CD8-positive, alpha-beta memory T cell (primary cell): ENCODE measurements around the gene LPP. TPM values are rescaled to one million over a fixed set of nuclear protein-coding genes. Genes with fewer than 3 reads are reported as not detected.
A peak's percentile ranks its signal among the peaks of the same experiment; 100 is the strongest.

Experiments used
- CTCF ChIA-PET: fragments of 350-600 bp; sonication (Branson Sonifier 250); formaldehyde crosslinking; loops from one replicate; lab custom pipeline; 2021; ENCODE audit warnings: antibody characterized with exemption; lab: Charles Lee
- POLR2A ChIA-PET: fragments of 350-600 bp; sonication (Branson Sonifier 250); formaldehyde crosslinking; loops from one replicate; lab custom pipeline; 2021; ENCODE audit warnings: antibody characterized with exemption; lab: Charles Lee
- DNase-seq, 5 donors: peaks; one replicate each; pipeline versions ENCODE4 v3.0.0 to v3.0.0-alpha.2; 2020 to 2022; ENCODE audit warnings: mixed read lengths in 1 of 5
- H3K27ac ChIP-seq: one replicate; pipeline ENCODE4 v1.7.0; 2013; ENCODE audit warnings: low read depth, mild to moderate bottlenecking, low read length, moderate library complexity
- H3K27me3 ChIP-seq: 2 replicates; pipeline ENCODE4 v1.7.0; 2013; ENCODE audit warnings: low read length, mild to moderate bottlenecking; ENCODE audit not compliant: insufficient read depth, poor library complexity, severe bottlenecking
- H3K36me3 ChIP-seq: 2 replicates; pipeline ENCODE4 v1.7.0; 2013; ENCODE audit warnings: mild to moderate bottlenecking, low read length, moderate library complexity; ENCODE audit not compliant: insufficient read depth
- H3K4me1 ChIP-seq: 2 replicates; pipeline ENCODE4 v1.7.0; 2013; ENCODE audit warnings: mild to moderate bottlenecking, low read length, moderate library complexity; ENCODE audit not compliant: insufficient read depth
- H3K4me3 ChIP-seq: 2 replicates; pipeline ENCODE4 v1.7.0; 2013; ENCODE audit warnings: mild to moderate bottlenecking, low read length
- H3K9me3 ChIP-seq: 2 replicates; pipeline ENCODE4 v1.7.0; 2013; ENCODE audit warnings: mild to moderate bottlenecking, low read length
- H3K27ac Mint-ChIP-seq, 8 donors: one replicate each; pipeline ENCODE4 v1.8.0; 2020 to 2021; ENCODE audit warnings: mixed read lengths in 8 of 8, mild to moderate bottlenecking in 6 of 8, inconsistent platforms in 3 of 8, moderate library complexity in 3 of 8
- H3K27me3 Mint-ChIP-seq, 2 donors: one replicate each; pipeline ENCODE4 v1.8.0; 2020 to 2021; ENCODE audit warnings: mixed read lengths in 2 of 2, mild to moderate bottlenecking in 1 of 2, moderate library complexity in 1 of 2
- H3K36me3 Mint-ChIP-seq, 3 donors: one replicate each; pipeline ENCODE4 v1.8.0; 2020 to 2021; ENCODE audit warnings: mixed read lengths in 3 of 3, inconsistent platforms in 1 of 3, mild to moderate bottlenecking in 1 of 3
- H3K4me1 Mint-ChIP-seq, 3 donors: one replicate each; pipeline ENCODE4 v1.8.0; 2020 to 2021; ENCODE audit warnings: mixed read lengths in 3 of 3, inconsistent platforms in 1 of 3, mild to moderate bottlenecking in 1 of 3
- H3K4me3 Mint-ChIP-seq, 7 donors: one replicate each; pipeline ENCODE4 v1.8.0; 2020 to 2021; ENCODE audit warnings: mixed read lengths in 7 of 7, mild to moderate bottlenecking in 6 of 7, moderate library complexity in 4 of 7, inconsistent platforms in 2 of 7
- H3K9me3 Mint-ChIP-seq, 5 donors: one replicate each; pipeline ENCODE4 v1.8.0; 2020 to 2022; ENCODE audit warnings: mixed read lengths in 5 of 5, mild to moderate bottlenecking in 3 of 5, moderate library complexity in 2 of 5, inconsistent platforms in 1 of 5
- polyA plus RNA-seq: library from polyadenylated mRNA; unstranded; fragments of 300-500 nt; fragmentation: Illumina TruSeq; gene quantifications from one replicate; pipeline ENCODE4 v1.2.3, GENCODE V29; 2021
- total RNA-seq, 2 experiments: library from RNA; stranded (reverse); gene quantifications; one replicate each; pipeline ENCODE4 v1.2.3, GENCODE V29; 2021

The LPP gene
- total and polyA plus RNA-seq, 3 experiments from 2014 or later: 13.4 to 23.5 (median 18.0) TPM

DNA sequence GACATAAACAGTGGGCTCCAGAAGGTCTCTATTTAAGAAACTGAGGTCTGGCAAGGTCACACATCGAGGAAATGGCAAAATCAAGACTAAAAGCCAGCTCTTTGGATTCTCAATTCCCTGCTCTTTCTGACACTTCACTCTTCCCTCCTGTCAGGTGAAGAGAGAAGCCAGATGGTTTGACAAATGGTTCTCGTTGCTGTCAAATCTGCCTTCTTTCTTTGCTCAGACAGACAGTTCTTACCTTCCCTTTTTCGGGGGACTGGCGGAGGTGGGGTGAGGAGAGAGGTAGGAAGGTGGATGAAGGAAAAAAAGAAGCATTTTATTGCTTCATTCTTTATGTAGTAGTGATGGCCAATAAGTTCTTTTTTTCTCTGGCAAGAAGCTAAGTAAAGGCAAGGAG, 133.4 kb downstream of the LPP start:
- H3K27ac ChIP-seq: no peak overlapping the region
- no peak overlapping the region for H3K4me3 Mint-ChIP-seq
- ChIA-PET CTCF (interaction anchor here (0.9 kb wide), 1 partner anchor 8 kb away, joined by 3 read pairs; no protein-coding TSS in a partner anchor), POLR2A (interaction anchor here (0.6 kb wide), 1 partner anchor 88 kb away, joined by 5 read pairs; no protein-coding TSS in a partner anchor)
- peaks cover 7 to 15% (median 11%) of the 10 kb centered on the region in 3 donors for H3K36me3 Mint-ChIP-seq
- no peak overlapping the region for H3K4me3 ChIP-seq
- H3K9me3 ChIP-seq: no peaks in the 10 kb centered on the region
- H3K4me1 Mint-ChIP-seq: peaks cover 20 to 41% (median 40%) of the 10 kb centered on the region in 3 donors
- no peaks in the 10 kb centered on the region for H3K4me1 ChIP-seq
- H3K9me3 Mint-ChIP-seq: no peaks in the 10 kb centered on the region
- H3K27me3 ChIP-seq: no peaks in the 10 kb centered on the region
- H3K27ac Mint-ChIP-seq: peak overlapping the region in 1 of 8 donors; percentile 66
- H3K27me3 Mint-ChIP-seq: no peaks in the 10 kb centered on the region
- no peak for DNase-seq
- no peaks in the 10 kb centered on the region for H3K36me3 ChIP-seq

- Mint-ChIP-seq H3K27ac (no peak overlapping the region), H3K4me1 (peaks cover 20 to 46% (median 40%) of the 10 kb centered on the region in 3 donors), H3K9me3 (no peaks in the 10 kb centered on the region), H3K4me3 (no peak overlapping the region), H3K27me3 (no peaks in the 10 kb centered on the region), H3K36me3 (peaks cover 7 to 17% (median 11%) of the 10 kb centered on the region in 3 donors)
- no peak overlapping the region for H3K27ac ChIP-seq
- H3K27me3 ChIP-seq: no peaks in the 10 kb centered on the region
- H3K4me1 ChIP-seq: no peaks in the 10 kb centered on the region
- H3K4me3 ChIP-seq: no peak overlapping the region
- no peaks in the 10 kb centered on the region for H3K9me3 ChIP-seq
- ChIA-PET CTCF (interaction anchor here (0.9 kb wide), 1 partner anchor 8 kb away, joined by 3 read pairs; no protein-coding TSS in a partner anchor), POLR2A (interaction anchor here (0.6 kb wide), 1 partner anchor 88 kb away, joined by 5 read pairs; no protein-coding TSS in a partner anchor)
- no peak for DNase-seq
- no peaks in the 10 kb centered on the region for H3K36me3 ChIP-seq
Measured at GRCh38 chr3:188287762-188288505, 134.0 kb downstream of the LPP start.

- no peaks in the 10 kb centered on the region for H3K9me3 ChIP-seq
- Mint-ChIP-seq H3K4me1 (peaks cover 29 to 44% (median 37%) of the 10 kb centered on the region in 3 donors), H3K9me3 (no peaks in the 10 kb centered on the region), H3K27ac (no peak overlapping the region), H3K36me3 (peaks cover 8 to 11% (median 10%) of the 10 kb centered on the region in 3 donors), H3K27me3 (no peaks in the 10 kb centered on the region), H3K4me3 (no peak overlapping the region)
- no peak for DNase-seq
- H3K27me3 ChIP-seq: no peaks in the 10 kb centered on the region
- H3K4me1 ChIP-seq: no peaks in the 10 kb centered on the region
- H3K36me3 ChIP-seq: no peaks in the 10 kb centered on the region
- H3K4me3 ChIP-seq: no peak overlapping the region
- CTCF ChIA-PET: no interaction called here
- no peak overlapping the region for H3K27ac ChIP-seq
- POLR2A ChIA-PET: no interaction called here
Measured at GRCh38 chr3:188292251-188292650, 138.3 kb downstream of the LPP start.

- no peaks in the 10 kb centered on the region for H3K27me3 Mint-ChIP-seq
Measured at GRCh38 chr3:188292827-188293226, 138.9 kb downstream of the LPP start.

GRCh38 chr3:188294113-188294512, 140.2 kb downstream of the LPP start:
- no peaks in the 10 kb centered on the region for H3K9me3 Mint-ChIP-seq
- H3K4me1 Mint-ChIP-seq: peaks cover 44 to 62% (median 50%) of the 10 kb centered on the region in 3 donors
- H3K4me3 ChIP-seq: no peak overlapping the region
- H3K9me3 ChIP-seq: no peaks in the 10 kb centered on the region
- peaks cover 12% of the 10 kb centered on the region for H3K4me1 ChIP-seq
- H3K27me3 Mint-ChIP-seq: no peaks in the 10 kb centered on the region
- H3K27ac ChIP-seq: no peak overlapping the region
- H3K36me3 Mint-ChIP-seq: peaks cover 6 to 11% (median 10%) of the 10 kb centered on the region in 3 donors
- no peaks in the 10 kb centered on the region for H3K27me3 ChIP-seq
- DNase-seq: no peak
- POLR2A ChIA-PET: no interaction called here
- H3K36me3 ChIP-seq: no peaks in the 10 kb centered on the region
- no peak overlapping the region for H3K27ac Mint-ChIP-seq
- peak overlapping the region in 1 of 7 donors; percentile 24 for H3K4me3 Mint-ChIP-seq
- CTCF ChIA-PET: no interaction called here

More at GRCh38 chr3:188292827-188293226, 138.9 kb downstream of the LPP start:
- Histone ChIP-seq H3K27ac (no peak overlapping the region), H3K9me3 (no peaks in the 10 kb centered on the region), H3K4me1 (no peaks in the 10 kb centered on the region), H3K27me3 (no peaks in the 10 kb centered on the region), H3K4me3 (no peak overlapping the region), H3K36me3 (no peaks in the 10 kb centered on the region)
- Mint-ChIP-seq H3K9me3 (no peaks in the 10 kb centered on the region), H3K27ac (no peak overlapping the region), H3K4me3 (no peak overlapping the region), H3K36me3 (peaks cover 6 to 11% (median 10%) of the 10 kb centered on the region in 3 donors), H3K4me1 (peaks cover 33 to 49% (median 37%) of the 10 kb centered on the region in 3 donors)
- no peak for DNase-seq
- ChIA-PET POLR2A (no interaction called here), CTCF (no interaction called here)

GRCh38 chr3:188294823-188295487, 141.0 kb downstream of the LPP start:
- DNase-seq: no peak
- Histone ChIP-seq H3K4me1 (peaks cover 12% of the 10 kb centered on the region), H3K36me3 (no peaks in the 10 kb centered on the region), H3K9me3 (no peaks in the 10 kb centered on the region), H3K27ac (no peak overlapping the region), H3K27me3 (no peaks in the 10 kb centered on the region), H3K4me3 (no peak overlapping the region)
- H3K4me1 Mint-ChIP-seq: peaks cover 50 to 69% (median 56%) of the 10 kb centered on the region in 3 donors
- POLR2A ChIA-PET: no interaction called here
- H3K27me3 Mint-ChIP-seq: no peaks in the 10 kb centered on the region
- H3K9me3 Mint-ChIP-seq: no peaks in the 10 kb centered on the region
- peak overlapping the region in 2 of 7 donors; percentile 7 to 35 for H3K4me3 Mint-ChIP-seq
- CTCF ChIA-PET: interaction anchor here (1.0 kb wide), 1 partner anchor 10 kb away, joined by 3 read pairs; no protein-coding TSS in a partner anchor
- peak overlapping the region in 3 of 8 donors; percentile 13 to 61 (median 47) for H3K27ac Mint-ChIP-seq
- peaks cover 6 to 11% (median 10%) of the 10 kb centered on the region in 3 donors for H3K36me3 Mint-ChIP-seq

DNA sequence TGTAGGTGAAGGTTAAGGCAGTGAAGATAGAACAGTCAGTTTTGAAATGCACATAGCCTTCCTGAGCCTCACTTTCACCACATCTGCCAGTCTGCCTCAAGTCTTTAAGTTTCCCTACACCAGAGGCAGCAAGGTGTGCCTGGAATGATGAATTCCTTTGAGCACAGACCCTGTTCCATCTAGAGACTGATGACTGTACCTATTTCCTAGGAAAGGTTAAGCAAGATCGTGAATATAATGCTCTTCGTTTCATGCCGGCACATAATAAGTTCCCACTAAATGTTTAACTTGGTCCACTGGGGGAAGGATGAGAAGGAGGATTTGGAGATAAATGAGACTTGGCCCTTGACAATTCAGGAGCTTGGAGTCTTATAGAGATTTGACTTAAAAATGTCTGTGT, 141.9 kb downstream of the LPP start:
- peaks cover 47 to 72% (median 57%) of the 10 kb centered on the region in 3 donors for H3K4me1 Mint-ChIP-seq
- POLR2A ChIA-PET: no interaction called here
- Histone ChIP-seq H3K4me1 (peaks cover 12% of the 10 kb centered on the region), H3K27ac (no peak overlapping the region), H3K27me3 (no peaks in the 10 kb centered on the region), H3K4me3 (no peak overlapping the region), H3K9me3 (no peaks in the 10 kb centered on the region), H3K36me3 (no peaks in the 10 kb centered on the region)
- CTCF ChIA-PET: no interaction called here
- no peak for DNase-seq
- no peaks in the 10 kb centered on the region for H3K27me3 Mint-ChIP-seq
- no peak overlapping the region for H3K4me3 Mint-ChIP-seq
- H3K9me3 Mint-ChIP-seq: no peaks in the 10 kb centered on the region
- H3K27ac Mint-ChIP-seq: no peak overlapping the region
- peaks cover 2 to 8% (median 5%) of the 10 kb centered on the region in 3 donors for H3K36me3 Mint-ChIP-seq
